ENCODE data around the gene NDUFB2.
"Not testable (repeated sequence)": the region's sequence is repeated elsewhere in the genome, so short reads cannot be mapped to it uniquely, and the experiment has no call there.

Gene NDUFB2
- total RNA-seq = 27.8 to 57.6 (median 37.2) reads per million in 3 experiments

DNA sequence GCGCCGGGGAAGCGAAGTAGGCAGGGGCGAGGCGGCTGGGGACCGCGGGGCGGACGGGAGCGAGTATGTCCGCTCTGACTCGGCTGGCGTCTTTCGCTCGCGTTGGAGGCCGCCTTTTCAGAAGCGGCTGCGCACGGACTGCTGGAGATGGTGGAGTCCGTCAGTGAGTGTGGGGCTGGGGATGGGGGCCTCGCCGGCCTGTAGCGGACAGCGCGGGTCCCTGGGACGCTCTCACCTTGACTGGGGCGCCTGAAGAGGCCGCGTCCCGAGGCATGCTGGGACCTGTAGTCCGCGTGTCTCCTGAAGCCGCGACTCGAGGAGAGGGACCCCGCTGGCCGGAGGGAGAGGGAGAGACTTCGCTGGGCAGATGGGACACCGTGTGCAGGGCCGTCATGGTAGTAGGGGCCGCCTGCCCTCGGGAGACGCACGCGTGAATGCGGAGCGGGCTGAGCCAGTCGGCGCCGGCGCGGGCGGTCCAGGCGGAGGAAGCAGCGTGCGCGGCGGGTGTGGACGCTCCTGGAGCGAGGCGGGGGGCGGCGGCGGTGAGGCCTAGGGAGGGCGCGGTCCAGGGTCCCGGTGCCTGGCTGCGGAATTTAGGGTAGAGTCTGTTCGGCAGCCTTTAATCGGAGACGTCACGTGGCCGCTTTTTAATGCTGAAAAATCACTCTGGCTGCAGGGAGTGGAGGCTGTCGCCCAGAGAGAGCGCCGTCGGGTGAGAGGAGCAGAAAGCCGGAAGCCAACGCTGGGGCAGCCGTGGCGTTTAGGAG is at the start of gene NDUFB2:
Gene NDUFB2, plus strand, starts transcription at position 29 of the 767 bp plus-strand sequence. Its CDS starts 37 bp downstream, at position 66.
- DNase-seq = peak; percentile 89

DNA sequence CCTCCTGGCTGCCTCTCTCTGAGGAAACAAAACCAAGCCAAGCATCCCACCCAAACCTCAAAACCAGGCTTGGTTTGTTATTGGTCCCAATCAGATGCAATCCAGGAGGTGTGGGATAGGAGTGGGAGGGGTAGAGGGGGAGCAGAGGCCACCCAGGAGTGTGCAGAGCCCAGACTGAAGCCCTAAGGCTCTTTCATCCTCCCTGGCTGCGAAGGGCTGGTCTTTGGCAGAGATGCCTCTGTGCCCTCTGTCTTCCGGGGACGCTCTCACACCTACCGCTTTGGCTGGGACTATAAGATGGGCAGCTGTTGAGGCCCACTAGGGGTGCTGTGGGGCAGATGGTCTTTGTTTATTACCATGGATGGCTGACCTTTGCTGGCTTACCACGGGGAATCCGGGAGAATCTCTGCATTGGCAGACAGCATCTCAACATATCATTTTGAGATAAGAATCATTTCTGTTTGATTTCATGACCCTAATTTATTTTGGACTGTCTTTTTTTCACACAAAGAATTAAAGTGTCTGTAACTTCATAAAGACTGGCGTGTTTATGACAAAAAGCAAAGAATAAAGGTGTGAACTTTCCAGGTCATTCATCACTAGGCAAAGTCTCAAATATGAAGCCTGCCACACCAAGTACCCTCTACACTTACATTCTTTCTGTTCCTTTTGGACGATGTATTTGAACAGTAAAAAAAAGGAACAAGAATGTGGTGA is 49.4 kb upstream of the NDUFB2 start:
- DNase-seq = peak; percentile 16

DNA sequence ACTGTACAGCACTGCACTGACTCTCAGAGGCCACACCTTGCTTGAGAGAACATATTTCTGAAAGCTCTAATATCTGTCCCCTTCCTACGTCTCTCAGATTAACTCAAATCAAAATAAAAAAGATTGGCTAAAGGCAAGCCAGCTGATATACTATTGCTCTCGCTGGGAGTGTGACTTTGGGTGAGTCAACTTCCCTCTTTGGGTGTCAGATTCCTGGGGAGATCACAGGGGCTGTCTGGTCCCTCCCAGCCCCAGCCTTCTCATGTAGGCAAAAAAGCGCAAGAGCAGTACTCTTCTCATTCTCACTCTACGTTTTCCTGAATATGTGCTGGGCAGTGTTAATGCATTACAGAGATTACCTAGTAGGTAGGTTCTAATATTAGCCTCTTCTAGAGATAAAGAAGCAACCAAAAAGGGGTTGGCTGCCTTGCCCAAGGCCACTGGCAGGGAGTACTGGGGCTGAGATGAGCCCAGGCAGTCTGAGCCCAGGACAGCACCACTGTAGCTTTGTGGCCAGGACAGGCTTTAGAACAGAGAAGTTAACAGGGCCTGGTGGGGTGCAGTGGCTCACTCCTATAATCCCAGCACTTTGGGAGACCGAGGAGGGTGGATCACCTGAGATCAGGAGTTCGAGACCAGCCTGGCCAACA is 46.8 kb upstream of the NDUFB2 start:
- DNase-seq = no peak

DNA sequence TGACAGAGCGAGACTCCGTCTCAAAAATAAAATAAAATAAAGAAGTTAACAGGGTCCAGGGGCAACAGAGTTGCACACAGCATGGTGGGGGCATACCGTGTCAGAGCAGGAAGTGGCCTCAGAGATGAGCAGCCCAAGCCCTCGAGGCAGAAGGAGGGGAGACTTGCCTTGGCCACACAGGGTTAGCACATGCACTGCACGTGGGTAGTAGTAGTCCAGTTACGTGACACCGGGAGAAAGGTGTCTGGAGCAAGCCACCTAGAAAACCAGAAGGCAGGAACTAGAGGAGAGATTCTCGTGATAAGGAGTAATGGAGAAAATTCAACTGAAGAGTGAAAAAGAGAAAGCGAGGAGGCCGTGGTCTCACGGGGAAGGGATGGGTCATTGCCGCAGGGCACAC is 46.1 kb upstream of the NDUFB2 start:
- DNase-seq = no peak

DNA sequence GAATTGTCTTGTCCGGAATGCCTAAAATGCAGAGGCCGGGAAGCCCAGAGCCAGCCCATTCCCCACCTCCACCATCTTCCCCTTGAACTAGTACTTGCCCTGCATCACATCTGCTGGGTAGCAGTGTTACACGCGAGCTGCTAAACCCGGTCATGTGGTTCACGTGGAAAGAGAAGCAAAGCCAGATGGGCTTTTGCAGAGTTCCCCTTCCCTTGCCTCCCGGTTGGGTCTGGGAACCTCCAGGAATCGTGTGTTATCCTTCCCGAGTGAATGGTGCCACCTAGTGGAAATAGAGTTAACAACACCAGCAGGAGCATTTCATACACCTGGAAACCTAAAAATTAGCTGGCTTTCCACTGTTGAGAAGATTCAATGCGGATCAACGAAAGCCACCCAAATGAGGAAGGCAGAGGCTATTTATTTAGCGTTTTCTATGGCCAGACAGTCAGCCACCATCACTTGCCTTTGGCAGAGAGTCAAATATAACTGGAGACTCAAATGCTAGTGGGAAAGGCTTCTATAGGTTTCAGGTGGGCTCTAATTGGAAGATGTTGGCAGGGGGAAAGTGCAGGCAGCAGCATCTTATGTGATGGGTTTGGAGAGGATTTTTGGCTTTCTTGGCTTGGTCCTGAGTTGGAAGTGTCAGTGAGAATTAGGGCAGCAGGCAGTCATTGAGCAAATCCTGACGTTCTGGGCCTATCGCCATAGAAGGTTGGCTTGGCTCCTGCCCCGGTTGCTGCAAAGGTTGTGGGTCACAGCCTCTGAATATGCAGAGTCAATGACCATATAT is 43.0 kb upstream of the NDUFB2 start:
- peak; percentile 34 for DNase-seq

DNA sequence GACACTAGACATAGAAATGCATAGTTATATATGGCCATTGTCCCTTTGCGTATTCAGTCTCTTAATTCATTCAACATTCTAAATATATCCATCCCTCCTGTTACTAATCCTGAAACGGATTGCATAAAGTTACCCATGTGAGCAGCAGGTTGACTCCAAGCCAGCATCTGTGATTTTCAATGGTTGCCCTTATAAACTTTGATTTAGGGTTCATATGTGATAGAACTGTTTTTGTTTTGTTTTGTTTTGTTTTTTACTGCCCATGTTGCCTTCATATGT is 42.5 kb upstream of the NDUFB2 start:
- DNase-seq = no peak

DNA sequence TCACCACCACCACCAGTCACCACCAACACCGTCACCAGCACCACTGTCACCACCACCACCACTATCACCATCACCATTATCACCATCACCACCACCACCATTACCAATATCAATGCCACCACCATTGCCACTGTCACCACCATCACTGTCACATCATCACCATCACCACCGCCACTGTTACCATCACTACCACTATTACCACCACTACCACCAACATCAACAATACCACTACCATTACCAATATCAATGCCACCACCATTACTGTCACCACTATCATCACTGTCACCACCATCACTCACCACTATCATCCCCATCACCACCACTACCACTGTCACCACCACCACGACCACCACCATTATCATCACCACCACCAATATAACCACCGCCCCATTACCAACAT is 41.8 kb upstream of the NDUFB2 start:
- no peak for DNase-seq

DNA sequence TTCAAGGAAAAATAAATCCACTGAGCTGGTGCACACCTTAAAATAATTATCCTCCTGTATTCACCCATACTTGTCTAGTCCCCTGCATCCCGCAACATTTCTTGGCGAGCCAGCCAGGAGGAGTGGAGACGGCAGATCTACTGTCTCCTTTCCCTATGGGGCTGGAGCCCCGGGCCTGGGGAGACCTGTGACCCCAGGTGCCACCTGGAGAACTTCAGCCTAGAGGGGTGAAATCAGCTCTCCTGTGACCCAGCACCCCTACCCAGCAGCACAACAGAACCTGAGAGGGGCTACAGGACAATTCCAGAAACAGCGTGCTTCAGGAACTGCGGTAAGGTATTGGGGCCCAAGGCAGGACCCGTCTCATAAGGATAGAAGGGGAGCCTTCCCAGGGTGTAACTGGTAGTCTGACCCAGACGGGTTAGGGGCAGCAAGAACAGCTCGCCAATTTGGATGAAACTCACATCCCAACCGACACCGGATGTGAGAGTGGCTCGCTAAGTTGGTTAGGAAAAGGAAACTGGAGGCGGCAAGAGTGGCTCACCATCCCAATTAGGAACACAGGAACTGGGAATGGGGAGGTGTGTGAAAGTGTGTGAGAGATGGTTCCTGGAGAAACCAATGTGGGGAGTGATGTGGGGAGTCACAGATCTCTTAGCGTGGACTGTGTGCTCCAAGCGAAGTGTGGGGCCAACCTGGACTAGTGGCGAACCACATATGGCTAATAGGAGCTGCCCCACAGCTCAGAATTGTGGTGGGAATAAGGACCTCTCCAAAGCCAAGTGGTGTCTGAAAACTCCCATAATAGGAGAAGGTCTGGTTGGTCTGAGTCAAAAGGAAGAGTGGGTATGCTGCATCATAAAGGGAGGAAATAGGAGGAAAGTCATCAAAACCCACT is 40.7 kb upstream of the NDUFB2 start:
- DNase-seq = no peak

DNA sequence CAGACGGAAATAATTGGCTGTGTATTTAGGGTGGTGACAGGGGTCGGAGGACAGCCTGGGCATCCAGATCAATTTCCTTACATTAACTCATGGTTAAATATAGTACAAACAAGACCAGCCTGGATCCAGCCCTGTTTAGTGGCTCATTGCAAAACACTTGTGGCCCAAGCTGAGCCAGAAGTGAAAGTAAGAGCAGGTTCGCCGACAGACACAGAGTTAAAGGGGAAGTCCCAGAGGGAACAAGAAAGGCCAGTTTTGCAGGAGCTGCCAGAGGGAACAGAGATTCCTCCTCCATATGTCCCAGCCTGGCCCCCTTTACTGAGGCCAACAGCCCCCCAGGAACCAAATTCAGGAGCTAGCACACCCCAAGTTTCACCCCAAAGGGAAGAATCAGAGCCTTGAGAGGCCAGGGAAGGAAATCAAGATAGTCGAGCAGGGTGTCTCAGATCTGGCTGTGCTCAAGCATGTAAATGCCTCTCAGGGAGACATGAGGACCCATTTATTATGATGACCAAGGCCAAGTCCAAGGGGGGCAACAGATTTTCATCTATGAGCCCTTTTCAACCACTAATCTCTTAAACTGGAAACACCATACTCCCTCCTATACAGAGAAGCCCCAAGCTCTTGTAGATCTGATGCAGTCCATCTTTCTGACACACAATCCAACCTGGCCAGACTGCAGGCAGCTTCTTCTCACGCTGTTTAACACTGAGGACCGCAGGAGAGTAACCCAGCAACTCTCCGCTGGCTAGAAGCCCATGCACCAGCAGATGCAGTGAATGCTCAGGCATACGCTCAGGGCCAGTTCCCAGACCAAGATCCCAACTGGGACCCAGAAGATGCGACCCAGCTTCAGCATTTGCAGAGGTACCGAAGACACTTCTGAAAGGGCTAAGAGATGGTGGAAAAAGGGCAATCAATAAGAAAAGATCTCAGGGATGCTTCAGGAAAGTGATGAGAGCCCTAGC is 39.7 kb upstream of the NDUFB2 start:
- DNase-seq = no peak

DNA sequence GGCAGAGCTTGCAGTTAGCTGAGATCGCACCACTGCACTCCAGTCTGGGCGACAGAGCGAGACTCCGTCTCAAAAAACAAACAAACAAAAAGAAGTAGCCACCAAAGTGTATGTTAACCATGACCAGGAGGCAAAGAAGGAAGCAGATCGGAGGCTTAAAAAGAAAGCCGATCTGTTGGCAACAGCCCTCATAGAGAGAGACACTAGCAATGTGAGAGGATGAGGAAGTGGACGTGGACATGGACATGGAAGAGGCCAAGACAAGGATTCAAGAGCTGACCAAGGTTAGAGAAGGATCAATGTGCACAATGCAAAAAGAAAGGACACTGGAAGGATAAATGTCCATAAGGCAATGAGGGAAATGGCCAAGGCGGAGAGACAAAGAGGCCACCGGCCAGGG is 38.6 kb upstream of the NDUFB2 start:
- DNase-seq = no peak

DNA sequence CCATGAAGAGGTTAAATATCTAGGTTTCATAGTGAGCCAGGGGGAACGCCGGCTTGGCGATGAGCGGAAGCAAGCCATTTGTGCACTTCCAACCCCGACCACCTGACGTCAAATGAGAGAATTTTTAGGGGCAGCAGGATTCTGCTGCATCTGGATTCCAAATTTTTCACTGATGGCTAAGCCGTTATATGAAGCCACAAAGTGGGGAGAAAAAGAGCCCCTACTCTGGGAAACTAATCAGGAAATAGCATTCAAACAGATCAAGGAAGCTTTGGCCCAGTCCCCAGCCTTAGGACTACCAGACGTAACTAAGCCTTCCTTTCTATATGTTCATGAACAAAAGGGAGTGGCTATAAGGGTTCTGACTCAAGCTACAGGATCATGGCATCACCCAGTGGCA is 36.7 kb upstream of the NDUFB2 start:
- no peak for DNase-seq

DNA sequence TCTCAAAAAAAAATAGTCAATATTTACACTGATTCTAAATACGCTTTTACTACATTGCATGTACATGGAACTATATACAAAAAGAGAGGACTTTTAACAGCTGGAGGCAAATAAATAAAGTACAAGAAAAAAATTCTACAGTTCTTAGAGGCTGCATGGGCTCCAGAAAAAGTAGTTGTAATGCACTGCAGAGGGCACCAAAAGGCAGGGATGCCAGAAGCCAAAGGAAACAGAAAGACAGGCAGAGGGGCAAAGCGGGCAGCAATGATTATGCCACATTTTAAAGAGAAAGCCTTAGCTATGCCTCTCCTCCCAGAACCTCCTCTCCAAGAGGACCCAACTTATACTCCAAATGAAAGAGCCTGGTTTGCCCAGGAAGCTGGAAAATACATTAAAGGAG is 35.4 kb upstream of the NDUFB2 start:
- no peak for DNase-seq

DNA sequence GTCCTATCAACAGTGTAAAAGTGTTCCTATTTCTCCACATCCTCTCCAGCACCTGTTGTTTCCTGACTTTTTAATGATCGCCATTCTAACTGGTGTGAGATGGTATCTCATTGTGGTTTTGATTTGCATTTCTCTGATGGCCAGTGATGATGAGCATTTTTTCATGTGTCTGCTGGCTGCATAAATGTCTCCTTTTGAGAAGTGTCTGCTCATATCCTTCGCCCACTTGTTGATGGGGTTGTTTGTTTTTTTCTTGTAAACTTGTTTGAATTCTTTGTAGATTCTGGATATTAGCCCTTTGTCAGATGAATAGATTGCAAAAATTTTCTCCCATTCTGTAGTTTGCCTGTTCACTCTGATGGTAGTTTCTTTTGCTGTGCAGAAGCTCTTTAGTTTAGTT is 33.6 kb upstream of the NDUFB2 start:
- DNase-seq = not testable (repeated sequence)

DNA sequence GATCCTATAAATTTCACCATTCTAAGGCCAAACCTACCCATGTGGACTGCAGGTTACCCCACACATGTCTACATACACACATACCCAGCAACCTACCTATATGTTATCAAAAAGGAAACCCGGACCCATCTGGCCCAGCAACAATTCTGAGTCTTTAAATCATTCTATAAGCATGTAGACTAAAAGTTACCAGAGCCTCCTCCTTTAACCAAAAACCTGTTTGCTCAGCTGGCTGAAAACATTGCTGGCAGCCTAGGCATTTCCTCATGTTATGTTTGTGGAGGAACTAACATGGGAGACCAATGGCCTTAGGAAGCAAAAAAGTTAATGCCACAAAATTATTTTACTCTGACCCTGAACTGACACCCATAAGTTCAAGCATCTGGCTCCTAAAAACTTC is 29.0 kb upstream of the NDUFB2 start:
- no peak for DNase-seq

DNA sequence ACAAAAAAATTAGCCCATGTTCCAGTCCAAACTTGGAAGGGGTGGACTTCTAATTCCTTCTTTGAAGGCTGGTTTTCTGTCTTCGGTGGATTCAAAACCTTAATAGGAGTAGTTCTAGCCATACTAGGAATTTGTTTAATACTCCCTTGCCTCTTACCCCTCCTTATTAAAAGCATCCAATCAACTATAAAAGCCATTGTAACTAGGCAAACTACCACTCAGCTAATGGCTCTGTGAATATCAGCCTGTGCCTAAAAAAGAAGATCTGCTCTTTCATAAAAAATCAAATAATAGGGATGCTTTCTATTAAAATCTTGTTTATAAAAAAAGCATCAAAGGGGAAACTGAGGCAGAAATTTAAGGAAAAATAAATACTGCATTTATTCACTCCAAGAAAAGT is 27.9 kb upstream of the NDUFB2 start:
- DNase-seq = no peak

DNA sequence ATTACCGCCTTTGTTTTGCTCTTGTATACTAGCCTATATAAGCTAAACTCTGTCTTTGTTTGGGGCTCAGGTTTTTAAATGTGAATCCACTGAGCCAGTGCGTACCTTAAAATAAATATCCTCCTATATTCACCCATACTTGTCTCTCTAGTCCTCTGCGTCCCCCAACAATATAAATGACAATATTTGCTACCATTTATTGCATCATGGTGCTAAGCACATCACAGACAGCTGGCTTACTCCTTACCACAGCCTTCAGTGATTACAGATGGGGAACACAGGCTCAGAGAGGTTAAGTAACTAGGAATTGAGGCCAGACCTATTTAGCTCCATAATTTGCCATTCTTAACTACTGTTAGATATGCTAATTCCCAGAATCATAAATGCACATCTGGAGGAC is 27.2 kb upstream of the NDUFB2 start:
- DNase-seq = no peak

DNA sequence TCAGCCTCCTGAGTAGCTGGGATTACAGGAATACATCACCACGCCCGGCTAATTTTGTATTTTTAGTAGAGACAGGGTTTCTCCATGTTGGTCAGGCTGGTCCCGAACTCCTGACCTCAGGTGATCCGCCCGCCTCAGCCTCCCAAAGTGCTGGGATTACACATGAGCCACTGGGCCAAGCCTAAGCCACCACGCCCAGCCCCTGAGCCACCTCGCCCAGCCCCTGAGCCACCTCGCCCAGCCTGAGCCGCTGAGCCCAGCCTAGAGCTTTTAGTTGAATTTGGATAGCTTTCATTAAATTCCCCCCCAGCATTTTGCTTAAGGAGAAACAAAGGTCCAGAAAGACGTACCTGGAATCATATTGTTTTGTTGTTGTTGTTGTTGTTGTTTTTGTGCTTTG is 26.6 kb upstream of the NDUFB2 start:
- not testable (repeated sequence) for DNase-seq

DNA sequence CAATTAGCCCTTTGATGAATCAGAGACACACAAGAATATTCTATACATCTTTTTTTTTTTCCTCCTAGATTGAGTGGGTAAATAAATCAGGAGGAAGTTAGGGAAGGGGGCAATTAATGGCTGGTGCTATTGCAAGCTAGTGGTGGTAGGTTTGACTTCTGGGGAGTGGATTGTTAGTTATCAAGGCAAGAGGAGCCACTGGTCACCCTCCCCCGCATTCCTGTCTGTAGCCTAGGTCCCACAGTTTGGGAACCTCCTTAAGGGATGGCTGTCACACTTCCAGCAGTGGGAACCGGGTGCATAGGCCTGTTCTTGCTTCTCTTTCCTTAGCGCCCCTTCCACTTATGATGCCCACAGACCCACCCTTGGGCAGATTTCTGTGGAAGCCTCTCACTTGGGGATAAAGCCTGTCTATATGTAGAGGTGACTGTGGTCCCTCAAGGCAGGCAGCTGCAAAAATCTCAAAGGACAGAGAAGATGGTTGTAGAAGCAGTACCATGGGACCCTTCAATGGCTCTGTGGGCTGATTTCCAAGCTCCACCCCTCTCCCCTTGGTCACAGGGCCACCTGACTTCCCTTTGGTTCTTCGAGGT is 26.1 kb upstream of the NDUFB2 start:
- DNase-seq = no peak

DNA sequence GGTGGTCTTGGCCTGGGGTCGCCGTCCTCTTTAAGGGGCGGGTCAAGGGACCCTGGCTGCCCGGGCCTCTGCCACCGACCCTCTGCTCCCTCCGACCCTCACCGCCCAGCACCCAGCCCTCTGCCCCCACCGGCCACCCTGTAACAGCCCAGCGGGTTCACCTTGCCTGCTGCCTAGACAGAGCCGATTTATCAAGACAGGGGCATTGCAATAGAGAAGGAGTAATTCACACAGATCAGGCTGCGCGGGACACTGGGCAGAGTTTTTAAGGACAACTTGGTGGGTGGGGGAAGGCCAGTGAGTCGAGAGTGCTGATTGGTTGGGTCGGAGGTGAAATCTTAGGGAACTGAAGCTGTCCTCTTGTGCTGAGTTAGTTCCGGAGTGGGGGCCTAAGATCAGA is 24.5 kb upstream of the NDUFB2 start:
- no peak for DNase-seq

DNA sequence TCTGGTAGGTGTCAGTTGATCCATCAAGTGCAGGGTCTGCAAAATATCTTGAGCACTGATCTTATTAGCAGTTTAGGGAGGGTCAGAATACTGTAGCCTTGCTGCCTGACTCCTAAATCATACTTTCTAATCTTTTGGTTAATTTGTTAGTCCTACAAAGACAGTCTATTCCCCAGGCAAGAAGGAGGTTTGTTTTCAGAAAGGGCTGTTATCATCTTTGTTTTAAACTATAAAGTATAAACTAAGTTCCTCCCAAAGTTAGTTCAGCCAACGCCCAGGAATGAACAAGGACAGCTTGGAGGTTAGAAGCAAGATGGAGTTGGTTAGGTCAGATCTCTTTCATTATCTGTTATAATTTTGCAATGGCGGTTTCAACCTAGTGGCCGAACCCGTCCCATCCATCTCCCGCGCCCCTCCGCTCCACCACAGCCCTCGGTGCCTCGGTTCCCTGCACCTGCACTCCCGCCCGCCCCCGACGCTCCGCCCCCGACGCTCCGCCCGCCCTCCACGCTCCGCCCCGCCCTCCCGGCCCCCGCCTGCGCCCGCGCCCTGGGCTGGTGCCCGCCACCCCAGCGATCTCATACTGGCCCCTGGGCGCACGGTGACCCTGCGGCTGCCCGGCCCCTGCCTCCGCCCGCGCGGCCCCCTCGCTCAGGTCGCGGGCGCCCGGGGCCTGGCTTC is 24.0 kb upstream of the NDUFB2 start, which contains the start of gene ADCK2:
Gene ADCK2, plus strand, starts transcription at position 564 of the 681 bp plus-strand sequence. CDS start 386 bp downstream, outside the sequence.
- no peak for DNase-seq

Data from central memory CD4-positive, alpha-beta T cell (primary cell).